Loucy (cell line): ENCODE results near the gene RPF1.

Experiments
- EZH2phosphoT487 ChIP-seq: fragments of 200-600 bp; IDR thresholded peaks from 2 replicates; pipeline ENCODE4 v1.6.1; 2018; ENCODE audit warnings: antibody characterized with exemption, mild to moderate bottlenecking, moderate library complexity, borderline replicate concordance
- TF ChIP-seq, protein P1 (sequence below): fragments of 200-600 bp; sonication (generic); conservative IDR thresholded peaks from 2 replicates; pipeline ENCODE4 v1.5.1; 2014; ENCODE audit warnings: mild to moderate bottlenecking, antibody characterized with exemption, low read length

DNA sequence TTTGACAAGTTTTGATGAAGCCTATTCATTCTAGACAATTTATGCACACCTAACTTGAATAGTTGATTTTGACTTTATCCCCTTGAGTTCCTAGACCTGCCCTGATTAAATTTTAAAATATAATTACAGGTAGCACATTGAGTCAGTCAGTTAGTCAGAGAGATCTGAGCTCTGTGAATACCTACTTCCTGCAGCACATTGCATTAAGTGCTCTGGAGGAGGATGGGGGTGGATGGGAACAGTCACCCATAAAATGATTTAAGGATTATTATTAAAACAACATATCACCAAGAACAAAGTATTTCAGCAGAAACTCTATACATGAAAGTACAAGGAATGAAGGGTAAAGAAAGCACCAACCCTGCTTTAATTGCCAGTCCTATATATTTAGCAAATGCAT, 11.8 kb upstream of the RPF1 start:
- no peak for TF ChIP-seq EZH2phosphoT487
- TF ChIP-seq, protein P1, sequence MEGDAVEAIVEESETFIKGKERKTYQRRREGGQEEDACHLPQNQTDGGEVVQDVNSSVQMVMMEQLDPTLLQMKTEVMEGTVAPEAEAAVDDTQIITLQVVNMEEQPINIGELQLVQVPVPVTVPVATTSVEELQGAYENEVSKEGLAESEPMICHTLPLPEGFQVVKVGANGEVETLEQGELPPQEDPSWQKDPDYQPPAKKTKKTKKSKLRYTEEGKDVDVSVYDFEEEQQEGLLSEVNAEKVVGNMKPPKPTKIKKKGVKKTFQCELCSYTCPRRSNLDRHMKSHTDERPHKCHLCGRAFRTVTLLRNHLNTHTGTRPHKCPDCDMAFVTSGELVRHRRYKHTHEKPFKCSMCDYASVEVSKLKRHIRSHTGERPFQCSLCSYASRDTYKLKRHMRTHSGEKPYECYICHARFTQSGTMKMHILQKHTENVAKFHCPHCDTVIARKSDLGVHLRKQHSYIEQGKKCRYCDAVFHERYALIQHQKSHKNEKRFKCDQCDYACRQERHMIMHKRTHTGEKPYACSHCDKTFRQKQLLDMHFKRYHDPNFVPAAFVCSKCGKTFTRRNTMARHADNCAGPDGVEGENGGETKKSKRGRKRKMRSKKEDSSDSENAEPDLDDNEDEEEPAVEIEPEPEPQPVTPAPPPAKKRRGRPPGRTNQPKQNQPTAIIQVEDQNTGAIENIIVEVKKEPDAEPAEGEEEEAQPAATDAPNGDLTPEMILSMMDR, result no peak
